Fibroblast of the aortic adventitia (primary cell): Measurements from ENCODE around the gene PGBD4. TPM values are rescaled to one million over a fixed set of nuclear protein-coding genes. Genes with fewer than 3 reads are reported as not detected.

ENCODE experiments used
- DNase-seq: peaks from one replicate; pipeline ENCODE4 v3.0.0-alpha.2; 2010; ENCODE audit warnings: low read depth
- H3K4me3 ChIP-seq: 2 replicates; pipeline ENCODE4 v1.5.1; 2011; ENCODE audit warnings: low read depth, mild to moderate bottlenecking, control low read depth, low read length, moderate library complexity
- CTCF ChIP-seq: IDR thresholded peaks from 2 replicates; pipeline ENCODE4 v1.5.1; 2011; ENCODE audit warnings: mild to moderate bottlenecking, low read length, control low read depth, inconsistent platforms; ENCODE audit not compliant: insufficient read depth
- total RNA-seq: library from RNA; depleted of rRNA; stranded (reverse); fragments of >200 nt; gene quantifications from 2 replicates; pipeline ENCODE4 v1.2.3, GENCODE V29; 2012; ENCODE audit warnings: low replicate concordance

PGBD4 gene
- total RNA-seq, 1 donor, result 2.2 TPM

- TF ChIP-seq CTCF, result no peak
- no peak for DNase-seq
- H3K4me3 ChIP-seq, result no peak overlapping the region
Measured at GRCh38 chr15:34064438-34064837, 37.4 kb upstream of the PGBD4 start.

- H3K4me3 ChIP-seq, result no peak overlapping the region
- DNase-seq, result no peak
- no peak for TF ChIP-seq CTCF
Measured at GRCh38 chr15:34065261-34065660, 36.6 kb upstream of the PGBD4 start.

GRCh38 chr15:34065941-34066340 lies 35.9 kb upstream of the PGBD4 start:
- TF ChIP-seq CTCF, result no peak
- no peak overlapping the region for H3K4me3 ChIP-seq
- DNase-seq, result no peak

- no peak for DNase-seq
- H3K4me3 ChIP-seq, result no peak overlapping the region
- no peak for TF ChIP-seq CTCF
Measured at GRCh38 chr15:34070003-34070402, 31.9 kb upstream of the PGBD4 start.

GRCh38 chr15:34076785-34077184 lies 25.1 kb upstream of the PGBD4 start:
- no peak for DNase-seq
- no peak for TF ChIP-seq CTCF
- H3K4me3 ChIP-seq, result no peak overlapping the region

- no peak overlapping the region for H3K4me3 ChIP-seq
- TF ChIP-seq CTCF, result no peak
- no peak for DNase-seq
Measured at GRCh38 chr15:34078900-34079299, 23.0 kb upstream of the PGBD4 start.

GRCh38 chr15:34079904-34080303 lies 22.0 kb upstream of the PGBD4 start:
- no peak overlapping the region for H3K4me3 ChIP-seq
- no peak for TF ChIP-seq CTCF
- DNase-seq, result no peak
